Mucosa of gallbladder (tissue), 1 donor: ENCODE data around the gene ACBD4. TPM values are rescaled to one million over a fixed set of nuclear protein-coding genes. Genes with fewer than 3 reads are reported as not detected.

Experiments used
- DNase-seq: peaks from one replicate; pipeline ENCODE4 v3.0.0-alpha.2; 2020; ENCODE audit warnings: low spot score
- total RNA-seq: library from RNA; stranded (reverse); gene quantifications from one replicate; pipeline ENCODE4 v1.2.1, GENCODE V29; 2021
- donor health status: DM: no; HTN: no; CAD: no.

The ACBD4 gene
- 29.8 TPM for total RNA-seq

DNA sequence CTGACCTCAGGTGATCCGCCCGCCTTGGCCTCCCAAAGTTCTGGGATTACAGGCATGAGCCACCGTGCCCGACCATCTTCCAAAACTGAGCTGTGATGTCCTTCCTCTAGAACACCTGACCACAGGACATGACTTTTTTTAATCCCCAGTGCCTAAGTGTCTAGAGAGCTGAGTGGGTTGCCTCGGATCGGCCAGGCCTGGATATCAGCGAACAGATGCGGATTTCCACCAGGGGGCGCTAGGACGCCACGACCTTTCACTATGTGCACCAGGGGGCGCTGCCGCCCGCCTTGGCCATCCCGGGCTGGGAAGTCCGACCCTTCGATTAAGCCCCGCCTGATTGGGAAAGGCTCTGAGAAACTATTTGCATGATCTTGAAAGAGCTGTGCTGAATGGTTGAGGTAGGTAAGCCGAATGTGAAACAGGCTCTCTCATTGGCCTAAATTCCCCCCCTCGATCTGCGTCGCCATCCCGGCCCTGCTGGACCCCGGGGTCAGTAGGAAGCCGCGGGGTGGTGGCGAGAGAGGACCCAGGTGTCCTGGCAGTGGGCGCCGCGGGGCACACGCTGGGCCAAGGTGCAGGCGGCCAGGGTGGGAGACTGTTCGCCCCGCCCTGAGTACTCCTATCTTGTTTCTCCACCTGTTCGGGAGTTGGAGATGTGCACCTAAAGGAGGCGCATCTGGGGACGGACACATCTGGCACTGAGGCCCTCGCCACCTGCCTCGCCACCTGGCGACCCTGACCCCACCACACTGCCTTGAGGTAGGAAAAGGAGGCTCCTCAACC, at the start of gene ACBD4:
Gene ACBD4 (plus strand): TSS at position 496 of the 786 bp plus-strand sequence. CDS start 458 bp downstream, outside the sequence.
- peak; percentile 97 for DNase-seq

DNA sequence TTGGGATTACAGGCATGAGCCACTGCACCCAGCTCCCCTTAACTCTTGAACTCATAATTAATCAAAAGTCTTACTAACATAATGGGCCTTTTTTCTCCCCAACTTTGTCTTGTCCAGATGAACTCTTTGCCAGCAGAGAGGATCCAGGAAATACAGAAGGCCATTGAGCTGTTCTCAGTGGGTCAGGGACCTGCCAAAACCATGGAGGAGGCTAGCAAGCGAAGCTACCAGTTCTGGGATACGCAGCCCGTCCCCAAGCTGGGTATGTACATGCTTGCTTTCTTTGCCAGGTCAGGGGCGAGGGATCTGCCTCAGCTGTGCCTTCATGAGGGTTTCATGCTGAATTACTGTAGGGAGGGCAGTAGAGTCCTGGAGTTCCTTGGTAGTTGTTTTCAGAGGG, 49.1 kb upstream of the ACBD4 start:
- no peak for DNase-seq

- DNase-seq = no peak
Measured at GRCh38 chr17:45086865-45087503, 48.5 kb upstream of the ACBD4 start.

DNA sequence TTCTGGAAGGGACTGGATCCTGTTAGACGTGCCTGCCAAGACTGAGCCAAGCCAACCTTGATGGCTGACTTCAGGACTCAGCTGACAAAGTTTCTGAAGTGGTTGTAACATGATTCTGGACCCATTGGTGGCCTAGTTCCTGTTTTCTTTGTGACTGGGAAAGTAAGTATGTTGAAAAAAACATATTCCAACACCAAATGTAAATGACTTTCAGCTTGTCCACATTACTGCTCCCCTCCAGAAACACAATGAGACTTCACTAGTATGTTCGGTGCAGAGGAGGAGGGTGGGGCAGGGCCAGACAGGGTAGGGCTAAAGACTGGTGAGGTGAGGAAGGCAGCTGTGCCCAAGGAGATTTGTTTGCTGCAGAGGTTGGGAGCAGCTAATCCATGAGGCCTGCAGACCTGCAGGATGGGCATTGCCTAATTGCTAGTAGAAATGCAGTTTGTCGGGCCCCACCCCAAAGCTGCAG, 47.9 kb upstream of the ACBD4 start:
- DNase-seq = no peak

DNA sequence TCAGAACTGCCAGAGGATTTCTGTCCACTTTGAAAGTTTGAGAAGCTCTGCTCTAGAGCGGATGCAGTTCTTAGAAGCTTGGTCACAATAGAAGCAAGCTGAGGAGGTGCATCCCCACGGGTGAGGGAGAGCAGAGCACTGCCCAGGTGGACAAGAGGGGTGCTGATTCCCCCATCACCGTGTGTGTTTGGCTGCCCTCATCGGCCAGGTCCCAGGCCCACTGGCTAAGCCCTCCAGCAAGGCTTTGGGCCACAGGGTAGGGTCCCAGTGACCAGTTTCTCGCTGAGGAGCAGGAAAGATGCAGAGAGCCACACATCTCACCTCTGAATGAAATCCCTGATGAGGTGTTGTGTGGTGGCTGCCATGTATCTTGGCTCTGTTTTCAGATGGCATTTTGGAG, 47.5 kb upstream of the ACBD4 start:
- no peak for DNase-seq

DNA sequence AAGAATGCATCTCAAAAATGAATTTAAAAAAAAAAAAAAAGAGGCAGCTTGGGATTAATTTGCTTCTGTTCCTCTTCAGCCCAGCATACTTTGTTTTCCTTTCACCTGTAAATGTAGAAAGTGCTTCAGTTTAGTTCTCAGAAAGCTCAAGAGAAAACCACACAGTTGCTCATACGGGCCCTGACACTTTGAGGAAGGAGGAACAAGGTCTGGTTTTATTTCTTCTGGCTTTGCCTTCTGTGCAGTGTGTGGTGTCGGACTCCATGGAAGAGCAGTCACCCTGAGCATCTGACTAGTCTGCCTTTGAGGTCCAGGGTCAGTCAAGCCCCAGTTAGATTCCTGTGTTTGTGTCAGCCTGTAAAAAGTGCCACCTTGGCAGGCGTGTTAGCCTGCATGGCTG, 46.7 kb upstream of the ACBD4 start:
- DNase-seq = no peak

DNA sequence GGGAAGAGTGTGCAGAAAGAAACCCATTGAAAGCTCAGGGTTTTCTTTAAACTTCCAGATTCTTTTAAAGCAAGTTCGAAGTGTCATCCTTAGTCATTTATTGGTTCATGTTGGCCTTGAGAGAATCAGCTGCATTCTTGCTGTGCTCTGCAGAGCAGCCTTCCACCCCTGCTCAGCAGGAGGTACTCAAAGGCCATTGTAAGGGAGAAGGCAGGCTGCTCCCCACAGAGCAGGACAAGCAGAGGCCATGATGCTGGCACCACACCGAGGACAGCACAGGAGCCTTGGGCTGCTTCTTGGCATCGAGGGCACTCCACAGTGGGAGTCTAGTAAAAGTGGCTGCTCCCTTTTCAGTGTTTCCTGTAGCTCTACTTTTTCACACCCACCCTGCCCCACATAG, 44.8 kb upstream of the ACBD4 start:
- no peak for DNase-seq

- no peak for DNase-seq
Measured at GRCh38 chr17:45091778-45092425, 43.6 kb upstream of the ACBD4 start.

GRCh38 chr17:45092911-45093430, 42.5 kb upstream of the ACBD4 start:
- peak; percentile 79 for DNase-seq

DNA sequence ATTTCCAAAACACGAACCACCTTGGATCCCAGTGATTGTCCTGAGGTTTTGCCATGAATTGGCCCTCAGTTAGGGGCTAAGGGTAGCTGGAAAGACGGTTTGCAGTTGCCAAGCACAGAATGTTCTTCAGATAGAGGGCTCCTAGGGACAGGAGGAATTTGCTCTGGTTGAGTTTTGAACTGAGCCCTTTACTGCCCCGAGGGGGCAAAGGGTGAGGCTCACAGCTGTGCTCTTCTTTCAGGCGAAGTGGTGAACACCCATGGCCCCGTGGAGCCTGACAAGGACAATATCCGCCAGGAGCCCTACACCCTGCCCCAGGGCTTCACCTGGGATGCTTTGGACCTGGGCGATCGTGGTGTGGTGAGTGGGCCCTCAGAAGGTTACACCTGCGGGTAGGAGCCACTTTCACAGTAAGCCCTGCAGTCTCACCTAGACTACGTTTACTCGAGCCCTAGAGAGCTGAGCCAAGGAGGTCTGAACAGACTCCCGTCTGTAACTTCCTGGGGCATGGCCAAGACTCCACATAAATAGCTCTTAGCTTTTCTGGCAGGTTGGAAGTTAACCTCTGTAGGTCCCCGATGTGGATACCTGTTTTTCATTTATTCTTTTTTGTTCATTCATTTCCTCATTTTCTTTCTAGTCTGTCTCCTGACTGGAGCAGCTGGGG, 41.9 kb upstream of the ACBD4 start:
- no peak for DNase-seq

GRCh38 chr17:45096141-45096540, 39.3 kb upstream of the ACBD4 start:
- no peak for DNase-seq

GRCh38 chr17:45096926-45097325, 38.6 kb upstream of the ACBD4 start:
- no peak for DNase-seq

DNA sequence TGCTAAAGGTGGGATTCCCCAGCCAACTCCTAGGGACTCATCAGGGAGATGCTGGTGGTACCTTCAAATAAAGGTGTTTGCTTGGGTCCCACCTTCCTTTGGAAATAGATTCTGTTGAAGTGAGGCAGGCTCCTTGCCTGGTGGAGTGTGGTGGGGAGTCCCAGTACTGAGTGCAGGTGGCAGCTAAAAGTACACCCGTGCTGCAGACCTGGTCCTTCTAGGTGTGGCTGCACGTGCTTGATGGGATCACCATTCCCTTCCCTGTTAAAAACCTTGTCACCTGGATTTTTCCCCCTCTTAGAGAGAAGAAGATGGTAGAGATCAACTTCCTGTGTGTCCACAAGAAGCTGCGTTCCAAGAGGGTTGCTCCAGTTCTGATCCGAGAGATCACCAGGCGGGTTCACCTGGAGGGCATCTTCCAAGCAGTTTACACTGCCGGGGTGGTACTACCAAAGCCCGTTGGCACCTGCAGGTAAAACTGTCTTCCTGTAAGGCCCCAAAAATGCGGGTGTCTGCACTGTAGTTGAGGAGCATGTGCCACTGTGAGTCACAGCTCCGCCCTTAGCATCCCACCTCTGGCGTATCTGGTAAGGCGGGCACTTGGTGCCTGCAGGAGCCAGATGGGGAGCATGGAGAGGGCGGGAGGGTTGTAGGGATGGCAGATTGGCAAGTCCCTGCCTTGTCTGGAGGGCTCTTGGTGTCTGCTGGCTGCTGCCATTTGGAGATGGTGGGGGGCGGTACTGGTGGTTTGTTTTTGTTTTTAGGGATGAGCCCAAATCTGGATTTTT, 37.2 kb upstream of the ACBD4 start:
- DNase-seq = no peak

DNA sequence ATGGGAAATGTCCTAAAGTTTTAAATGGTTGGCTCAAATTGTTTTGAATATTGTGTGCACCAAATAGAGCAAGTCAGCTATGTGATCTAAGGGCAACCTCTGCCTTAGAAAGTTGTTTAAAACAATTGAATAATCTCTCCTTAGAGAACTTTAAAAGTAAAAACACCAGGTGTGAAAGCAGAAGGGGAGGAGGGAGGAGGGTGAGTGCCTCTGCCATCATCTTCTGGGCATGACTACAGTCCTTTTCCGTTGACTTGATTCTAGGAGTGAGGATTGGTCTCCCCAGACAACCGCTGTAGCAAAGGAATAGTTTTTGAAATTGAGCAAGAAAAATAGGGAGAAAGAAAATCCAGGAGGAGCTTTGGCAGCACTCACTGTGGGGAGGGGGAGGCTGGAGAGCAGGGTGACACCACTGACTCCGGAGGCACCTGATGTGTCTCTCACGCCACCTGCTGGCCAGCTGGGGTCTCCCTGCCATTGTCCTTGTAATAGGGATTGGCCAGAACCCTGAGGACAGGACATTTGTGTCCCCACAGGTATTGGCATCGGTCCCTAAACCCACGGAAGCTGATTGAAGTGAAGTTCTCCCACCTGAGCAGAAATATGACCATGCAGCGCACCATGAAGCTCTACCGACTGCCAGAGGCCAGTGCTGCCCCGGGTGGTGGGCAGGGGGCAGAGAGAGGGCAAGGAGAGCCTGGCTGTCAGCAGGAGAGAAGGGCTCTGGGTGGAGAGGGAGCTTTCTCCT, 36.4 kb upstream of the ACBD4 start:
- peak; percentile 82 for DNase-seq

DNA sequence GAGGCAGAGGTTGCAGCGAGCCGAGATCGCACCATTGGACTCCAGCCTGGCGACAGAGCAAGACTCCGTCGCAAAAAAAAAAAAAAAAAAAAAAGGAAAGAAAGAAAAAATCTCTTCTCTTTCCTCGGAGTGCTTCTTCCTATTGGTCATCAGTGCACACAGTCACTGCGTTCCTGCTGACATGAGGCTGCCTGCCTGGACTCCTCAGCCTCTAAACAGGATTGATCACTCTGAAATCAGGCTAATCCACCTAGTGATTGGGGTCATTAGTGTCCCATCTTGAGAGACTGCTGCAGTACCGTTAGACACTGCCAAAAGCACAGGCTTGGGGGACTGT, 34.0 kb upstream of the ACBD4 start:
- no peak for DNase-seq

- no peak for DNase-seq
Measured at GRCh38 chr17:45101883-45102811, 33.3 kb upstream of the ACBD4 start.

GRCh38 chr17:45102856-45103255, 32.6 kb upstream of the ACBD4 start:
- DNase-seq = no peak

DNA sequence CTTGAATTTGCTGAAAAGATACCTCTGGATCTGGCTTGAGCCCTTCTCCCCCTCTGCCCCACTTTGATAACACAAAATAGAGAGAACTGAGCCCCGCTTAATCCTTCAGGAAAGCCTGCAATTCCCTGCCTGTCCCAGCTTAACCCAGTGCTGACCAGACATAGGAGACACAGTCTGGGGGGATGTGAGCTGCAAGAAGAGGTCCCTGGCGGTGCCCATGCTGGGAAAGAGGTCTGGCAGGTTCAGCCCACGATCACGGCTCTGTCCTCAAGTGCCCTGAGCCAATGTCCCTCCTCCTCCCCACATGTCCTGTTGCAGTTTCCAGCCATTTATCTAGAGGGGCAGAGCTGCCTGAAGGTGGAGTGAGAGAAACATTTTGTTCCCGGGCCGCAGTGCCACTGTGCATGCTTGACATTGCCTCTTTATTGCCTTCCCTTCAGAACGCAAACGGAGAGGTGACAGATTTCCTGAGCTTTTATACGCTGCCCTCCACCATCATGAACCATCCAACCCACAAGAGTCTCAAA, 32.2 kb upstream of the ACBD4 start:
- DNase-seq = no peak

DNA sequence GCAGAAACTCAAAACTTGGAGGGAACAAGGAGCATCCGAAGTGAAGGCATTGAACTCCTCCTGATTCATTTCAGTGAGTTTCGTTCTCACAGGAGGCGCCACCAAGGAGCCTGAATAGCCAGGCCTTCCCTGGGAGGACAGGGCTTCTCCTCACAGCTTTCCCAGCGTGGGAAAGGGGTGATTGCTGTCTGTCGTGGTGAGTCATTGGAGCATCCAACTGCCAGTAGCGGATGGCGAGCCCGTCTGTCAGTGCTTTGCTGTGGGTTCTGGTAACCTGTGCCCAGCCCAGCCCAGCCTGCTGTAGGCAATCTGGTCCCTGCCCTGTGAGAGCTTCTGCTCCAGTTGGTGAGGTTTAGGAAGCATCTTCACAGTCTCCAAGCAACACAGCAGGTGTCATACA, 31.5 kb upstream of the ACBD4 start:
- no peak for DNase-seq
